Astrocyte (in vitro differentiated cells and primary cell): ENCODE measurements around the gene EFCAB6. TPM values are rescaled to one million over a fixed set of nuclear protein-coding genes. Genes with fewer than 3 reads are reported as not detected.

Experiments
- DNase-seq: peaks from one replicate; pipeline ENCODE4 v3.0.0-alpha.2; 2010; ENCODE audit warnings: low read depth
- FAIRE-seq: peaks from 2 replicates; lab custom pipeline; 2011; peaks lifted over from hg19 to GRCh38; lab: Jason Lieb, UNC
- H2AFZ ChIP-seq: 2 replicates; pipeline ENCODE4 v1.6.0; 2012; ENCODE audit warnings: low read depth, low read length, inconsistent platforms
- H3K27ac ChIP-seq: 2 replicates; pipeline ENCODE4 v1.5.1; 2011; ENCODE audit warnings: low read depth, low read length, inconsistent platforms
- H3K27me3 ChIP-seq: 2 replicates; pipeline ENCODE4 v1.6.0; 2011; ENCODE audit warnings: low read length, inconsistent platforms; ENCODE audit not compliant: insufficient read depth
- H3K36me3 ChIP-seq: 2 replicates; pipeline ENCODE4 v1.5.1; 2011; ENCODE audit warnings: low read length, inconsistent platforms; ENCODE audit not compliant: insufficient read depth
- H3K4me1 ChIP-seq: 2 replicates; pipeline ENCODE4 v1.5.1; 2011; ENCODE audit warnings: low read length, inconsistent platforms; ENCODE audit not compliant: insufficient read depth
- H3K4me2 ChIP-seq: 2 replicates; pipeline ENCODE4 v1.6.0; 2012; ENCODE audit warnings: low read length, inconsistent platforms
- H3K4me3 ChIP-seq: 2 replicates; pipeline ENCODE4 v1.5.1; 2011; ENCODE audit warnings: low read depth, mild to moderate bottlenecking, low read length, inconsistent platforms; ENCODE audit not compliant: insufficient read depth
- H3K79me2 ChIP-seq: 2 replicates; pipeline ENCODE4 v1.6.0; 2012; ENCODE audit warnings: mild to moderate bottlenecking, low read length, inconsistent platforms; ENCODE audit not compliant: insufficient read depth
- H3K9ac ChIP-seq: 2 replicates; pipeline ENCODE4 v1.6.0; 2012; ENCODE audit warnings: mild to moderate bottlenecking, low read length, inconsistent platforms
- H3K9me3 ChIP-seq: 2 replicates; pipeline ENCODE4 v1.5.1; 2012; ENCODE audit warnings: low read depth, mild to moderate bottlenecking, low read length, inconsistent platforms; ENCODE audit not compliant: insufficient read depth
- H4K20me1 ChIP-seq: 2 replicates; pipeline ENCODE4 v1.6.0; 2012; ENCODE audit warnings: low read length, inconsistent platforms; ENCODE audit not compliant: insufficient read depth
- H3K27ac Mint-ChIP-seq: one replicate; pipeline ENCODE4 v1.8.0; 2021; ENCODE audit warnings: mild to moderate bottlenecking, mixed read lengths; ENCODE audit not compliant: unreplicated experiment
- H3K27me3 Mint-ChIP-seq: one replicate; pipeline ENCODE4 v1.8.0; 2021; ENCODE audit warnings: low read depth, mixed read lengths; ENCODE audit not compliant: unreplicated experiment
- H3K36me3 Mint-ChIP-seq: one replicate; pipeline ENCODE4 v1.8.0; 2021; ENCODE audit warnings: low read depth, mixed read lengths; ENCODE audit not compliant: unreplicated experiment
- H3K4me1 Mint-ChIP-seq: one replicate; pipeline ENCODE4 v1.8.0; 2021; ENCODE audit warnings: low read depth, mixed read lengths; ENCODE audit not compliant: unreplicated experiment
- H3K4me3 Mint-ChIP-seq: one replicate; pipeline ENCODE4 v1.8.0; 2021; ENCODE audit warnings: mild to moderate bottlenecking, moderate library complexity, mixed read lengths; ENCODE audit not compliant: unreplicated experiment
- H3K9me3 Mint-ChIP-seq: one replicate; pipeline ENCODE4 v1.8.0; 2021; ENCODE audit warnings: mild to moderate bottlenecking, mixed read lengths; ENCODE audit not compliant: unreplicated experiment
- EZH2 ChIP-seq: IDR thresholded peaks from 2 replicates; pipeline ENCODE4 v1.6.1; 2012; ENCODE audit warnings: mild to moderate bottlenecking, low read length, inconsistent platforms; ENCODE audit not compliant: insufficient read depth
- total RNA-seq: library from RNA; stranded (reverse); gene quantifications from 2 replicates; pipeline ENCODE4 v1.2.1, GENCODE V29; 2021
- TF ChIP-seq, protein P1 (sequence below): IDR thresholded peaks from 2 replicates; pipeline ENCODE4 v1.5.1; 2011; ENCODE audit warnings: low read depth, mild to moderate bottlenecking, inconsistent platforms, low read length, moderate library complexity; ENCODE audit not compliant: insufficient read depth

Gene EFCAB6
- total RNA-seq, 1 donor from 2014 or later = 1.2 TPM

DNA sequence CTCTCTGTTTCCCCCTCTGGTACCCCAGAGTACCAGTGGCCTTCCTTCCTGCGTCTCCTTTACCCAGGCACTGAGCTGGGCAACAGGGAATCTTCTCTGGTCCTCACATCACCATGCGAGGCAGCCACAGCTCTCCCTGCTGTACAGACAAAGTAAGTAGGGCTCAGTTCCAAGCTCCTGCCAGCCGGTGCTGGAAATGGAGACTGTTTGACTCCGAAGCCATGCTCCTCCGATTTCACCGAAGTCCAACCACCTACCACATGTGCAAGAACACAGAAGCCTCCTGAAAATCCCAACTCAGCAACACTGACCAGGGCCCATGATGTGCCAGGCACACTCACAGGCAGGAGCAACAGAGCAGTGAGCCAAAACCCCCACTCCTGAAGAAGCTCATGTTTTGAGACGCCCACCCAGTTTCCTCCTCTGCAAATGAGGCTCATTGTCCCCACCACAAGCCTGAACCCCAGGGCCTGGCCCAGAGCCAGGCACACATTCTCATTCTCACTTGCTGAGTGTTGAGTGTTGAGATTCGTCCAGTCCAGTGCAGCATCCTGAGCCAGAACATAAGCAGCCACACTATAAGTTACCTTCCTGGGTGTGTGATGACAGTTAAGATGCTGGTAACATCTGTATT is 244.3 kb downstream of the EFCAB6 start:
- H3K27ac Mint-ChIP-seq = no peak overlapping the region
- no peak overlapping the region for H2AFZ ChIP-seq
- FAIRE-seq = no peak
- H3K9me3 Mint-ChIP-seq = no peaks in the 10 kb centered on the region
- TF ChIP-seq EZH2 = no peak
- TF ChIP-seq, protein P1, sequence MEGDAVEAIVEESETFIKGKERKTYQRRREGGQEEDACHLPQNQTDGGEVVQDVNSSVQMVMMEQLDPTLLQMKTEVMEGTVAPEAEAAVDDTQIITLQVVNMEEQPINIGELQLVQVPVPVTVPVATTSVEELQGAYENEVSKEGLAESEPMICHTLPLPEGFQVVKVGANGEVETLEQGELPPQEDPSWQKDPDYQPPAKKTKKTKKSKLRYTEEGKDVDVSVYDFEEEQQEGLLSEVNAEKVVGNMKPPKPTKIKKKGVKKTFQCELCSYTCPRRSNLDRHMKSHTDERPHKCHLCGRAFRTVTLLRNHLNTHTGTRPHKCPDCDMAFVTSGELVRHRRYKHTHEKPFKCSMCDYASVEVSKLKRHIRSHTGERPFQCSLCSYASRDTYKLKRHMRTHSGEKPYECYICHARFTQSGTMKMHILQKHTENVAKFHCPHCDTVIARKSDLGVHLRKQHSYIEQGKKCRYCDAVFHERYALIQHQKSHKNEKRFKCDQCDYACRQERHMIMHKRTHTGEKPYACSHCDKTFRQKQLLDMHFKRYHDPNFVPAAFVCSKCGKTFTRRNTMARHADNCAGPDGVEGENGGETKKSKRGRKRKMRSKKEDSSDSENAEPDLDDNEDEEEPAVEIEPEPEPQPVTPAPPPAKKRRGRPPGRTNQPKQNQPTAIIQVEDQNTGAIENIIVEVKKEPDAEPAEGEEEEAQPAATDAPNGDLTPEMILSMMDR = no peak
- H3K4me2 ChIP-seq = no peak overlapping the region
- no peaks in the 10 kb centered on the region for H4K20me1 ChIP-seq
- H3K79me2 ChIP-seq = no peaks in the 10 kb centered on the region
- H3K27me3 Mint-ChIP-seq = peaks cover 41% of the 10 kb centered on the region
- peaks cover 8% of the 10 kb centered on the region for H3K4me1 Mint-ChIP-seq
- peaks cover 2% of the 10 kb centered on the region for H3K36me3 Mint-ChIP-seq
- no peak overlapping the region for H3K4me3 Mint-ChIP-seq
- H3K9ac ChIP-seq = no peak overlapping the region
- H3K9me3 ChIP-seq = no peaks in the 10 kb centered on the region
- no peak overlapping the region for H3K4me3 ChIP-seq
- H3K27ac ChIP-seq = no peak overlapping the region
- H3K36me3 ChIP-seq = no peaks in the 10 kb centered on the region
- DNase-seq = no peak
- H3K27me3 ChIP-seq = no peaks in the 10 kb centered on the region
- H3K4me1 ChIP-seq = no peaks in the 10 kb centered on the region

DNA sequence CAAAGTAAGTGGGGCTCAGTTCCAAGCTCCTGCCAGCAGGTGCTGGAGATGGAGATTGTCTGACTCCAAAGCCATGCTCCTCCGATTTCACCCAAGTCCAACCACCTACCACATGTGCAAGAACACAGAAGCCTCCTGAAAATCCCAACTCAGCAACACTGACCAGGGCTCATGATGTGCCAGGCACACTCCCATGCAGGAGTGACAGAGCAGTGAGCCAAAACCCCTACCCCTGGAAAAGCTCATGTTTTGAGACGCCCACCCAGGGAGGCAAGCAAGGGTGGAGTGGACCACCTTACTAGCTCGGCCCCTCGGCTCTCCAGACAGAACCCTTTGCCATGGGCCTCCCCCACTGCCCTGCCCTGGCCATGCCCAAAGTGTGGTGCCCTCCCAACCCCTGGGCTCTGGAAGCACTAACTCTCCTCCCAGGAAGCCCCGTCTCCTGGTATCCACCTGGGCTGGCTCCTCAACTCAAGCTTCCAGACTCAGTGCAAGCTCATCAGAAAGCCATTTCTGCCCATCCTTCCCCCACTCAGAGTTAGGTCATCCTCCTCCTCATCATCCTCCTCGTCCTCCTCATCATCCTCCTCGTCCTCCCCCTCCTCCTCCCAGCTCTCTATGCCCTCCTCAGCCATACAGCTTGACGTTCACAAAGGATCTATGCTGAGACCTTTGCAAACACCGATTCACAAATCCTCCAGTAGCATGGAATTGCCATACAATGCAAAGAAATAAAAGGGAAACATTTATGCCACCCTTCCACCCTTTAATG is 245.4 kb downstream of the EFCAB6 start:
- Mint-ChIP-seq H3K9me3 (no peaks in the 10 kb centered on the region), H3K4me3 (no peak overlapping the region)
- TF ChIP-seq, protein P1 = no peak
- TF ChIP-seq EZH2 = no peak

DNA sequence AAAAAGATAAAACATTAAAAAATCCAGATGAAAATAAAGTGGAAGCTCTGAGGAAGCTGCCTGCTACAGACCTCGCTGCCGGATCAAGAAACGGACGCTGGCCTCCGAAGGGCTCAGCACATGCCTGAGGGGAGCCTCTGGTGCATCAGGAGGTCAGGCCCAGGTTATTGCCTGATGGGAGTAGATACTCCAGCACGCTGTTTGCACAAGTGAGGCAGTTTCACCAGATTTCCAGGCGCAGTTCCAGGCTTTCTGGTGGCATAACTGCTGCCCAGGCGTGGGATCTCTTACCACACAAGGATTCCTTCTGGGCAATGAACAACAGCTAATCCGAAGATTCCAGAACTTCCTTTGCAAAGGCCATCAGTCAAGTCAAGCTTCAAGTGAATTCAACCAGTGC is 246.1 kb downstream of the EFCAB6 start:
- no peak overlapping the region for H3K4me2 ChIP-seq
- H3K4me3 ChIP-seq = no peak overlapping the region
- no peak overlapping the region for H3K27ac Mint-ChIP-seq
- no peak overlapping the region for H3K9ac ChIP-seq
- H3K27ac ChIP-seq = no peak overlapping the region
- H3K9me3 Mint-ChIP-seq = no peaks in the 10 kb centered on the region
- FAIRE-seq (no peak), DNase-seq (no peak)
- peaks cover 25% of the 10 kb centered on the region for H3K27me3 Mint-ChIP-seq
- H3K4me1 ChIP-seq = no peaks in the 10 kb centered on the region
- no peaks in the 10 kb centered on the region for H3K79me2 ChIP-seq
- no peaks in the 10 kb centered on the region for H3K27me3 ChIP-seq
- TF ChIP-seq EZH2 = no peak
- TF ChIP-seq, protein P1 = no peak
- H2AFZ ChIP-seq = no peak overlapping the region
- no peaks in the 10 kb centered on the region for H4K20me1 ChIP-seq
- peaks cover 8% of the 10 kb centered on the region for H3K4me1 Mint-ChIP-seq
- no peaks in the 10 kb centered on the region for H3K9me3 ChIP-seq
- H3K36me3 Mint-ChIP-seq = peaks cover 2% of the 10 kb centered on the region
- H3K36me3 ChIP-seq = no peaks in the 10 kb centered on the region
- H3K4me3 Mint-ChIP-seq = no peak overlapping the region

More for the DNA sequence above, 245.4 kb downstream of the EFCAB6 start:
- Histone ChIP-seq H3K4me3 (no peak overlapping the region), H3K9me3 (no peaks in the 10 kb centered on the region), H3K4me2 (no peak overlapping the region), H3K27ac (no peak overlapping the region), H3K79me2 (no peaks in the 10 kb centered on the region), H3K9ac (no peak overlapping the region), H2AFZ (no peak overlapping the region), H3K4me1 (no peaks in the 10 kb centered on the region), H3K27me3 (no peaks in the 10 kb centered on the region), H4K20me1 (no peaks in the 10 kb centered on the region), H3K36me3 (no peaks in the 10 kb centered on the region)
- DNase-seq (no peak), FAIRE-seq (no peak)
- H3K36me3 Mint-ChIP-seq = peaks cover 2% of the 10 kb centered on the region
- peaks cover 33% of the 10 kb centered on the region for H3K27me3 Mint-ChIP-seq
- peak overlapping the region; percentile 27 for H3K27ac Mint-ChIP-seq
- peaks cover 8% of the 10 kb centered on the region for H3K4me1 Mint-ChIP-seq
